ENCODE results near the gene ACAD8.
"Not testable (repeated sequence)": the region's sequence is repeated elsewhere in the genome, so short reads cannot be mapped to it uniquely, and the experiment has no call there.

The ACAD8 gene

DNA sequence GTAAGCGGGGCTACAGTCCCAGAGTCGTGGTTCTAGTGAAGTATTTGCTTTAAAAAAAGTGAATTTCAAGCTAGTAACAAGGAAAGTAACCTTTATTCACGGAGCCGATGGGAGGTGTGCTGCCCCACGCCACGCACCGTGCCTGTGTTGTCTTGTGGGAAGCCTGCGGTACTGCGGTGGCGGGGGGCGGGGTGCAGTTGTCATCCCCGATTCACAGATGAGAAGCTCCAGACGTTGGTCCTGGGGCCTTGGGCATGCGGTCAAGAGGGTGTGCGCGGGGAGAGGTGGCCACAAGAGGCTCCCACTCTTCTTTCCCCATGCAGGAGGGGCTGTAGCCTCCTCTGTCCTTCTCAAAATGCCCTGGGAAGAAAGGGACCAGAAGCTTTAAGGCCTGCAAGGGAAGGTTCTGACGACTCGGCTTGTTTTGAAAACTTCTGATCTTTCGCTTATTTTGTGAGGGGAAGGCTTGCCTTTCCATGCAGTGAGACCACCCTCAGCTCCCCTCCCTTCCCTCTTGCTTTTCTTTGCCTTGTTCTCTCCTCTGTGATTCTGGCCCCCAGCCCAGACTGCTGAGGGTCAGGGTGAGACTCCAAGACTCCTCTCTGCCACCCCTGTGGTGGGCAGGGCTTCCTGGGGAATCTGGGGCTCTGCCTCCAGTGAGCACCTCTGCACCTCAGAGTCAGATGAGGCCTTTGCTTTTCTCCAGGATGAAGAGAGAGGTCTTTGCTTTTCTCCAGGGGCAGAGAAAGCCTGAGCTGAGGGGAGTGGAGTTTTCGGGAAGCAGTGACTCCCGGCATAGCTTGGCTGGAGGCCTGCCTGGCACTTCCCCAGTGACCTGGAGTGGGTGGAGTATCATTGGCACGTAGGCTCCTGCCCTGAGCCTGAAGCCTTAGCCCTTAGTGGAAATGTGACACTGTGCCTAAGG is 29.0 kb downstream of the ACAD8 start:
- H3K4me1 ChIP-seq (ENCODE audit: insufficient read depth, low read length), result no peaks in the 10 kb centered on the region
- peaks cover 12 to 13% of the 10 kb centered on the region in 2 donors for H3K27me3 ChIP-seq (ENCODE audit: control insufficient read depth in 1 of 2, insufficient read depth in 2 of 2, low read length in 2 of 2)
- peaks cover 4% of the 10 kb centered on the region for H3K9me3 ChIP-seq (ENCODE audit: low read length)
- H3K27ac ChIP-seq (ENCODE audit: low read depth, low read length), result no peak overlapping the region
- no peak overlapping the region for H3K9ac ChIP-seq (ENCODE audit: low read length)
- H3K4me3 ChIP-seq (ENCODE audit: low read depth in 1 of 2, low read length in 2 of 2), result no peak overlapping the region
- no peaks in the 10 kb centered on the region for H3K36me3 ChIP-seq (ENCODE audit: insufficient read depth, low read length)

DNA sequence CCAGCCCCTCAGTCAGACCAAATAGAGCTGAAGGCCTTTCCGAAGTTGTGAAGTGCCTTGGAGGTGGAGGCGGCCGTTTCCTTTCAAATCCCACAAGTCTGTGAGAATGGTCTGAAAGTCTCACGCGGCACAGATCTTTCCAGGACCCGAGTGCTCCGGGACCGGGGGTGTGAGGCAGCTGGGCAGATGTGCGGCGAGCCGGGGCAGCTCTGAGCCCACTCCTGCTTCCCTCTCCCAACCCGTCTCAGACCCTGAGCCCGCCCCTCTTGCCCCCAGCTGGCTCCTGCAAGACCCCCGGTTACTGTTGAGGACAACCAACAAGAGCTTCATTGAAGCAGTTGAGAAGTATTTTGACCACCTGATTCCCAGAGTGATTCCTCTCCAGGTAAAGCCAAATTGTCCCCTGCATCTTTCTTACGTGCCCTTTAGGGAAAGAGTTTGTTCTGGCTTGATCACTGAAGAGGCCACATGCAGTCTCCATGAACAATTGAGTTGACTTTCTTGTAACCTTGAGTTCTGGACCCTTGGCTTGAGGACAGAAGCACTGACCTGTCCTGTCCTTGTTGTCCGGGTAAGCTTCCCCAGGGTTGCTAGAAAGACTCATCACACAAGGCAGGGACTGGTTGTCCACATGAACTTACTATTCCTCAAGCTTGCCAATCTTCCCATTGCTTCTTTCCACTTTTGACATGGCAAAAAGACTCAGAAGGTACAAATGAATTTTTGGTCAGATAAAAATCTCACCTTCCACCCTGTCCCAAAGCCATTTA is 30.3 kb downstream of the ACAD8 start:
- H3K4me1 ChIP-seq (ENCODE audit: insufficient read depth, low read length), result no peaks in the 10 kb centered on the region
- peaks cover under 1% of the 10 kb centered on the region for H3K9me3 ChIP-seq (ENCODE audit: low read length)
- H3K4me3 ChIP-seq (ENCODE audit: low read depth in 1 of 2, low read length in 2 of 2), result no peak overlapping the region
- no peak overlapping the region for H3K27ac ChIP-seq (ENCODE audit: low read depth, low read length)
- H3K27me3 ChIP-seq (ENCODE audit: control insufficient read depth in 1 of 2, insufficient read depth in 2 of 2, low read length in 2 of 2), result peaks cover 0 to under 1% of the 10 kb centered on the region in 2 donors
- no peak overlapping the region for H3K9ac ChIP-seq (ENCODE audit: low read length)
- H3K36me3 ChIP-seq (ENCODE audit: insufficient read depth, low read length), result no peaks in the 10 kb centered on the region

DNA sequence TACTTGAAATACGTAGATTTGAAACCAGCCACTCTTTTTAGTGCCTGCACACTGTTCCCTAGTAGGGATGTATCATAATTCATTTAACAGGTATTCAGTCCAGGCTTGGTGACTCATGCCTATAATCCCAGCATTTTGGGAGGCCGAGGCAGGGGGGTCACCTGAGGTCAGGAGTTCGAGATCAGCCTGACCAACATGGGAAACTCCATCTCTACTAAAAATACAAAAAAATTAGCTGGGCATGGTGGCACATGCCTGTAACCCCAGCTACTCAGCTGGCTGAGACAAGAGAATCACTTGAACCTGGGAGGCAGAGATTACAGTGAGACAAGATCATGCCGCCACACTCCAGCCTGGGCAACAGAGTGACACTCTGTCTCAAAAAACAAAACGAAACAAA is 31.0 kb downstream of the ACAD8 start:
- H3K27me3 ChIP-seq (ENCODE audit: control insufficient read depth in 1 of 2, insufficient read depth in 2 of 2, low read length in 2 of 2); H3K4me1 ChIP-seq (ENCODE audit: insufficient read depth, low read length); H3K9me3 ChIP-seq (ENCODE audit: low read length); H3K9ac ChIP-seq (ENCODE audit: low read length); H3K27ac ChIP-seq (ENCODE audit: low read depth, low read length); H3K36me3 ChIP-seq (ENCODE audit: insufficient read depth, low read length); H3K4me3 ChIP-seq (ENCODE audit: low read depth in 1 of 2, low read length in 2 of 2): not testable (repeated sequence)

DNA sequence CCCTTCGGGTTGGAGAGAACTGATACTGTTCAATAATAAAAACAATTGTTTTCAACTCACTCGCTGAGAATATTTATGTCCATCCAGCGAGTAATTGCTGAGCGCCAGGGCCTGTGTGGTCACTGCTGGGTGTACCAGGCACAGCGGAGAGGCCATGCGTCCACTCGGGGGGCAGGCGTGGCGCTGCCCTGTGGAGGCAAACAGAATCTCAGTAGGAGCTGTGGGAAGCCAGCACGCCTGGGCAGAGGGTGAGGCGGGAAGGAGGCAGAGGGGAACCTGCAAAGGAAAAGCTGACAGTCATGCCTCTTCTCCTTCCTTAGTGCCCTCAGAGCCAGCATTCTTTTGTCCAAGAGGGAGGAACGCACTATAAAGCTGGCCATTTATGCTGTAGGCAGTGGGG is 34.2 kb downstream of the ACAD8 start:
- Histone ChIP-seq H3K27me3 (ENCODE audit: control insufficient read depth in 1 of 2, insufficient read depth in 2 of 2, low read length in 2 of 2) (no peaks in the 10 kb centered on the region), H3K4me1 (ENCODE audit: insufficient read depth, low read length) (no peaks in the 10 kb centered on the region), H3K4me3 (ENCODE audit: low read depth in 1 of 2, low read length in 2 of 2) (no peak overlapping the region), H3K27ac (ENCODE audit: low read depth, low read length) (no peak overlapping the region), H3K9ac (ENCODE audit: low read length) (no peak overlapping the region), H3K36me3 (ENCODE audit: insufficient read depth, low read length) (no peaks in the 10 kb centered on the region), H3K9me3 (ENCODE audit: low read length) (no peaks in the 10 kb centered on the region)

DNA sequence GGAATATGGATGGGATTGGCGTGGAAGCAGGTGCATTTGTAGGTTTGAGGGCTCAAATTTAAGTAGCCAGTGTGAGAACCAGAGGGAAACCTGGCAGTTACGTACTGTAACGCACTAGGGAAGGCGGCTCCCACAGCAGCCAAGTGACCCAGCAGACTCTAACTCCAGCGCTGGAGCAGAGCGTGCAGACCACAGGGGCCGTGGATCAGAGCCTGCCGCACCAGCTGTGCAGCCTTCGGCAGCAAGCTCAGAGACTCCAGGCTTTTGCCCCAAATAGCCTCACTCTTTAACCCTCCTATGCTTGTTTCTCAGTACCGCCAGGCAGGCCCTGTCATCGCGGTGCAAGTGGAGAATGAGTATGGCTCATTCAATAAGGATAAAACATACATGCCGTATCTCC is 35.1 kb downstream of the ACAD8 start:
- Histone ChIP-seq H3K36me3 (ENCODE audit: insufficient read depth, low read length) (no peaks in the 10 kb centered on the region), H3K27me3 (ENCODE audit: control insufficient read depth in 1 of 2, insufficient read depth in 2 of 2, low read length in 2 of 2) (no peaks in the 10 kb centered on the region), H3K27ac (ENCODE audit: low read depth, low read length) (no peak overlapping the region), H3K9ac (ENCODE audit: low read length) (no peak overlapping the region), H3K4me1 (ENCODE audit: insufficient read depth, low read length) (no peaks in the 10 kb centered on the region), H3K9me3 (ENCODE audit: low read length) (no peaks in the 10 kb centered on the region), H3K4me3 (ENCODE audit: low read depth in 1 of 2, low read length in 2 of 2) (no peak overlapping the region)

DNA sequence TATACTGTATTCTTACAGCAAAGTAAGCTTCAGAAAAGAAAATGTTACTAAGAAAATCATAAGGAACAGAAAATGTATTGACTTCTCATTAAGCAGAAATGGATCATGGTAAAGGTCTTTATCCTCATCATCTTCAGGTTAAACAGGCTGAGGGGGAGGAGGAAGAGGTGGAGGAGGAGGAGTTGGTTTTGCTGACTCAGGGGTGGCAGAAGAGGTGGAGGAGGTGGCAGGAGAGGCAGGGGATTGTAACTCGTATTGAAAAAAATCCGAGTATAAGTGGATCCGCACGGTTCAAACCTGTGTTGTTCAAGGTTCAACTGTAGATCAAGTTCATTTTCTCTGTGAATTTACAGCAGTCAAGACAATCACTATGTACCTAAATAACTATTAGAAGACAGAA is 35.8 kb downstream of the ACAD8 start:
- no peak overlapping the region for H3K27ac ChIP-seq (ENCODE audit: low read depth, low read length)
- no peak overlapping the region for H3K9ac ChIP-seq (ENCODE audit: low read length)
- H3K36me3 ChIP-seq (ENCODE audit: insufficient read depth, low read length), result no peaks in the 10 kb centered on the region
- H3K27me3 ChIP-seq (ENCODE audit: control insufficient read depth in 1 of 2, insufficient read depth in 2 of 2, low read length in 2 of 2), result no peaks in the 10 kb centered on the region
- H3K9me3 ChIP-seq (ENCODE audit: low read length), result no peaks in the 10 kb centered on the region
- H3K4me3 ChIP-seq (ENCODE audit: low read depth in 1 of 2, low read length in 2 of 2), result no peak overlapping the region
- no peaks in the 10 kb centered on the region for H3K4me1 ChIP-seq (ENCODE audit: insufficient read depth, low read length)

DNA sequence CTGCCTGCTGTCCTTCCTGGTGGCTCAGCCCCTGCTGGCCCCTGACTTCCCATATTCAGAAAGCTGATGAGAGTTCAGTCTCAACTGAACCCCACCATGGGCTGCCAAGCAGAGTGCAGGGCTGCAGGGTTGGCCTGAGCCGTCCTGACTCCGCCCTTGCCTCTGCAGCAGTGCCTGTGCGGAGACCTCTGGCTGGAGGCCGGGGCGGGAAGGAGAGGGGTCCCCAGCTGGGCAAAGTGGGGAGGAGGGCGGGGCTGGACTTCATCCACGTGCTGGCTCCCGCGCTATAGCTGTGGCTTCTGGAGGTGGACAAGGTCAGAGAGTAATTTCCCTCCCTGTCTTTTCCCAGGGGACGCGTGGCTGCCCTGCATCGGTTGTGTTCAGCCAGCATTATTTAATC is 36.4 kb downstream of the ACAD8 start:
- Histone ChIP-seq H3K4me1 (ENCODE audit: insufficient read depth, low read length) (no peaks in the 10 kb centered on the region), H3K27me3 (ENCODE audit: control insufficient read depth in 1 of 2, insufficient read depth in 2 of 2, low read length in 2 of 2) (no peaks in the 10 kb centered on the region)

DNA sequence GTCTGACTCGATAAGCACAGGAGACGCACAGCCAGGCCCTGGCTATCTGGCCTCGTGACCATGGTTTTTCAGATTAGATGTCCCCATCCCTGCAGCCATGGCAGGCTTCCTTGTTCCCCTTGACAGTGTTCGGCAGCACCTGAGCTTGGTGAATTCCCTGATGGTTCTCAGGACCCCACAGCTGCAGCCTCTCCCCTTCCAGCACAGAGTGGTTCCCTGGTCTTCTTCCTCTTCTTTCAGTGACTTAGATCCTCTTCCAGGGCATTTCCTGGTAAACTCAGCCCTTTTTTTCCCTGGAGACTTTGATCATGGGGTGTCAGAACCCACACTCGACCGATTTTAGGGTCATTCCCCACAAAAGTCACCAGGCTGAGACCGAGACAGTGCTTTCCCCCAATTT is 37.3 kb downstream of the ACAD8 start:
- H3K4me3 ChIP-seq (ENCODE audit: low read depth in 1 of 2, low read length in 2 of 2), result no peak overlapping the region
- no peaks in the 10 kb centered on the region for H3K9me3 ChIP-seq (ENCODE audit: low read length)
- H3K36me3 ChIP-seq (ENCODE audit: insufficient read depth, low read length), result no peaks in the 10 kb centered on the region
- no peaks in the 10 kb centered on the region for H3K4me1 ChIP-seq (ENCODE audit: insufficient read depth, low read length)
- H3K9ac ChIP-seq (ENCODE audit: low read length), result no peak overlapping the region
- H3K27ac ChIP-seq (ENCODE audit: low read depth, low read length), result no peak overlapping the region
- H3K27me3 ChIP-seq (ENCODE audit: control insufficient read depth in 1 of 2, insufficient read depth in 2 of 2, low read length in 2 of 2), result no peaks in the 10 kb centered on the region

More for the DNA sequence above, 36.4 kb downstream of the ACAD8 start:
- no peak overlapping the region for H3K27ac ChIP-seq (ENCODE audit: low read depth, low read length)
- H3K9me3 ChIP-seq (ENCODE audit: low read length), result no peaks in the 10 kb centered on the region
- no peak overlapping the region for H3K4me3 ChIP-seq (ENCODE audit: low read depth in 1 of 2, low read length in 2 of 2)
- no peaks in the 10 kb centered on the region for H3K36me3 ChIP-seq (ENCODE audit: insufficient read depth, low read length)
- no peak overlapping the region for H3K9ac ChIP-seq (ENCODE audit: low read length)

DNA sequence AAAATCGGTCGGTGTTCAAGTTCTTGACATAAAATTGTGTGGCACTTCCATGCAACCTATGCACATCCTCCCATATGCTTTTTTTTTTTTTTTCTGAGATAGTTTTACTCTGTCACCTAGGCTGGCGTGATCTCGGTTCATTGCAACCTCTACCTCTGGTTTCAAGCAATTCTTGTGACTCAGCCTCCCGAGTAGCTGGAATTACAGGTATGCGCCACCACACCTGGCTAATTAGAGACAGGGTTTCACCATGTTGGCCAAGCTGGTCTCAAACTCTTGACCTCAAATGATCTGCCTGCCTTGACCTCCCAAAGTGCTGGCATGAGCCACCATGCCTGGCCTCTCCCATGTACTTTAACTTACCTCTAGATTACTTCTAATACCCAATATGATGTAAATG is 37.8 kb downstream of the ACAD8 start:
- H3K9ac ChIP-seq (ENCODE audit: low read length), result no peak overlapping the region
- H3K4me3 ChIP-seq (ENCODE audit: low read depth in 1 of 2, low read length in 2 of 2), result no peak overlapping the region
- no peak overlapping the region for H3K27ac ChIP-seq (ENCODE audit: low read depth, low read length)
- no peaks in the 10 kb centered on the region for H3K27me3 ChIP-seq (ENCODE audit: control insufficient read depth in 1 of 2, insufficient read depth in 2 of 2, low read length in 2 of 2)
- no peaks in the 10 kb centered on the region for H3K9me3 ChIP-seq (ENCODE audit: low read length)
- H3K4me1 ChIP-seq (ENCODE audit: insufficient read depth, low read length), result no peaks in the 10 kb centered on the region
- H3K36me3 ChIP-seq (ENCODE audit: insufficient read depth, low read length), result no peaks in the 10 kb centered on the region

DNA sequence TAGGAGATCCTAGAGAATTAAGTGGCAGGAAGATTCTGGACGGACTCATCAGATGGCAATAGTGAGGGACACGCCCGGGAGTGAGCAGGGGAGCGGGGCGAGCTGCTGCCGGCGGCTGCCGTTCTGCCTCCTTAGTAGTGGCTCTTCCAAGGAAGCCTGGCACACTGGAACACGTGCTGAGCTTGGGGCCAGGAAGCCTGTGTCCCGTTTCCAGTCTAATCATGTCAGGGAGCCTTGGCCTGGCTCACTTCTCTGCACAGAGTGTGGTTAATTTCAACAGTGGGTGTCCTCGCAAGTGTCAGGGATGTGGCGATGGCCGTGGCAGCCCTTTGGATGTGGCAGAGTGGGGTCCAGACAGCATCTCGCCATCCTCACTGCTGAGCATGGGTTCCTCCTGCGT is 39.3 kb downstream of the ACAD8 start:
- H3K9me3 ChIP-seq (ENCODE audit: low read length), result no peaks in the 10 kb centered on the region
- no peak overlapping the region for H3K4me3 ChIP-seq (ENCODE audit: low read depth in 1 of 2, low read length in 2 of 2)
- H3K9ac ChIP-seq (ENCODE audit: low read length), result no peak overlapping the region
- H3K27ac ChIP-seq (ENCODE audit: low read depth, low read length), result no peak overlapping the region
- no peaks in the 10 kb centered on the region for H3K4me1 ChIP-seq (ENCODE audit: insufficient read depth, low read length)
- no peaks in the 10 kb centered on the region for H3K27me3 ChIP-seq (ENCODE audit: control insufficient read depth in 1 of 2, insufficient read depth in 2 of 2, low read length in 2 of 2)
- no peaks in the 10 kb centered on the region for H3K36me3 ChIP-seq (ENCODE audit: insufficient read depth, low read length)

DNA sequence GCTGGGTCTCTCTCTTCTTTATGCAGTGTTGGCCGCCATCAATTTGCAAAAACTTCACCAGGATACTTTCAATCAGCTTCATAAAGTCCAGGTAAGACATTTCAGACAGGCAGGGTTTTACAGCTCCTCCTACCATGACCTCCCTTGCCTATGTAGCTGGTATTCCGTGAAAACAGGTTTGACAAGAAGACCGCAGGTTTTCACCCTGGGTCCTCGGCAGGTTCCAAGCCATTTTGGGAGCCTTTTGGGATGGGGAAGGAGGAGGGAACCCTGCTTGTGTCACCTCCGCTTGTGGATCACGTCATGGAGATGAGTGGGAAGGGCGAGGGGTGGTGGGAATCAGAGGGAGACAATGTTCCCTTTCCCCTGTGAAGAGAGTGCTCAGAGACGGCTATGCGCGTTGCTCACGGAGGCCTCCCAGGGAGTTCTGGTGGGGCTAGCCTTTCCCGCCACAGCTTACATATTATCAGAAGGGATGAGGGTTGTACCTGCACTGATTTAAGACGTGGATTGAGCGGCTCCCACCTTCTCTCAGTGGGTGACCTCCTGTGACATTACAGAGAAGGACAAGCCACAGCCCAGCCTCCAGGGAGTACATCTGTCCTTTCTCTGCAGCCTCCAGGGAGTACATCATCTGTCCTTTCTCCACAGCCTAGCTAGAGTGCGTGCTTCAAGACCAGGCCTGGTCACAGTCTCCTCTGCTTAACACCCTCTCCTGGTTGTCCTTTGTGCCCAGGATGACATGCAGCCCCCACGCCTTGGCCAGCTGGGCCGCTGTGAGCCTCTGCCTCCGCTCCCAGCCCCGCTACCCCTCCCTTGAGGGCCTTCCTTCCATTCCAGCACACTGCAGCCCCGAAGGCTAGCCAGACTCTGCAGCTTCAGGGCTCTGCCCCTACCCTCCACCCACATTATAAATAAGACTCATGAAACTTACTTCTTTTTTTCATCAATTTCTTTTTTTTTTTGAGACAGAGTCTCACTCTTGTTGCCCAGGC is 40.0 kb downstream of the ACAD8 start:
- Histone ChIP-seq H3K27ac (ENCODE audit: low read depth, low read length) (no peak overlapping the region), H3K4me3 (ENCODE audit: low read depth in 1 of 2, low read length in 2 of 2) (no peak overlapping the region), H3K4me1 (ENCODE audit: insufficient read depth, low read length) (no peaks in the 10 kb centered on the region), H3K36me3 (ENCODE audit: insufficient read depth, low read length) (no peaks in the 10 kb centered on the region), H3K9ac (ENCODE audit: low read length) (no peak overlapping the region), H3K27me3 (ENCODE audit: control insufficient read depth in 1 of 2, insufficient read depth in 2 of 2, low read length in 2 of 2) (no peaks in the 10 kb centered on the region), H3K9me3 (ENCODE audit: low read length) (no peaks in the 10 kb centered on the region)

All from muscle layer of colon (tissue), 2 donors.